Measurements from ENCODE around the gene FOXP1.

DNA sequence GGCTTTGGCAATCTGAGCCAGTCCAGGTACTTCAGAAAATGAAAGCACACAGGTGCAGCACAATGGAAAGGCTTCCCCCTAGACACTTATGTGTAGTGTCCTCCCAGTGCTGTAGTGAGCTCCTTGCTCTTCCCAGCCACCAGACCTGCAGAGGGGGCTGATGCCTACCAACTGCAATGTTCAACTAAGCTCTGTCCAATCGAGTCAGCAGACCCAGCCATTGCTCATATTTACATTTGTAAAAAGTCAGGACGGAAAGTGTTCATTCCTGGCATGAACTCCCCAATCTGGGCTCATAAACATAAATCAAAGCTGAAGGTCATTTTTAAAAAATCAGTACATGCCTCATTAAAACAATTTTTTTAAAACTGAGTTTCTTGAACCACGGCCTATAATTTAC is 73.0 kb downstream of the FOXP1 start:
- TF ChIP-seq POLR2A (IDR thresholded peaks at IDR 0.05; ENCODE audit: low read depth, low read length) (no peak), TAF1 (IDR thresholded peaks at IDR 0.05; ENCODE audit: low read depth, low read length) (no peak), POLR2AphosphoS5 (IDR thresholded peaks at IDR 0.05; ENCODE audit: low read depth, low read length) (no peak)
